BLaER1 (cell line): ENCODE results near the gene ABHD12.

Source experiments
- H3K27ac ChIP-seq: shearing (Covaris generic); formaldehyde crosslinking; 2 replicates; pipeline ENCODE4 v1.8.1; 2022
- H3K27me3 ChIP-seq: shearing (Covaris generic); formaldehyde crosslinking; 2 replicates; pipeline ENCODE4 v1.8.1; 2022
- H3K36me3 ChIP-seq: shearing (Covaris generic); formaldehyde crosslinking; 2 replicates; pipeline ENCODE4 v1.8.1; 2022
- H3K4me1 ChIP-seq: shearing (Covaris generic); formaldehyde crosslinking; 2 replicates; pipeline ENCODE4 v1.8.1; 2022
- H3K4me2 ChIP-seq: shearing (Covaris generic); formaldehyde crosslinking; 2 replicates; pipeline ENCODE4 v1.8.1; 2022
- H3K4me3 ChIP-seq: shearing (Covaris generic); formaldehyde crosslinking; 2 replicates; pipeline ENCODE4 v1.8.1; 2022
- H3K9ac ChIP-seq: shearing (Covaris generic); formaldehyde crosslinking; 2 replicates; pipeline ENCODE4 v1.8.1; 2022
- H3K9me3 ChIP-seq: shearing (Covaris generic); formaldehyde crosslinking; 2 replicates; pipeline ENCODE4 v1.8.1; 2022
- H4K20me1 ChIP-seq: shearing (Covaris generic); formaldehyde crosslinking; 2 replicates; pipeline ENCODE4 v1.8.1; 2022
- Cebpa-rat ChIP-seq: shearing (Covaris generic); IDR thresholded peaks from 2 replicates; pipeline ENCODE4 v1.8.1; 2022

Gene ABHD12

GRCh38 chr20:25310921-25311728 lies 79.5 kb downstream of the ABHD12 start:
- H3K4me1 ChIP-seq: peaks cover 48% of the 10 kb centered on the region
- H4K20me1 ChIP-seq: peaks cover 12% of the 10 kb centered on the region; the same call in 1 of the 2 replicates
- H3K9ac ChIP-seq: peak overlapping the region; percentile 67
- peak overlapping the region; percentile 80 for H3K4me2 ChIP-seq
- H3K36me3 ChIP-seq: peaks cover 60% of the 10 kb centered on the region
- peaks cover 3% of the 10 kb centered on the region; the same call in 1 of the 2 replicates for H3K9me3 ChIP-seq
- TF ChIP-seq Cebpa-rat: no peak
- no peaks in the 10 kb centered on the region for H3K27me3 ChIP-seq
- no peak overlapping the region for H3K4me3 ChIP-seq
- peak overlapping the region; percentile 68 for H3K27ac ChIP-seq

- peaks cover 3% of the 10 kb centered on the region; the same call in 1 of the 2 replicates for H3K9me3 ChIP-seq
- H3K4me2 ChIP-seq: peak overlapping the region; percentile 80
- TF ChIP-seq Cebpa-rat: no peak
- H3K36me3 ChIP-seq: peaks cover 53% of the 10 kb centered on the region
- H3K4me1 ChIP-seq: peaks cover 48% of the 10 kb centered on the region
- peaks cover 12% of the 10 kb centered on the region; the same call in 1 of the 2 replicates for H4K20me1 ChIP-seq
- peak overlapping the region; percentile 68 for H3K27ac ChIP-seq
- no peak overlapping the region for H3K4me3 ChIP-seq
- H3K27me3 ChIP-seq: no peaks in the 10 kb centered on the region
- peak overlapping the region; percentile 67 for H3K9ac ChIP-seq
Measured at GRCh38 chr20:25310268-25310920, 80.2 kb downstream of the ABHD12 start.

DNA sequence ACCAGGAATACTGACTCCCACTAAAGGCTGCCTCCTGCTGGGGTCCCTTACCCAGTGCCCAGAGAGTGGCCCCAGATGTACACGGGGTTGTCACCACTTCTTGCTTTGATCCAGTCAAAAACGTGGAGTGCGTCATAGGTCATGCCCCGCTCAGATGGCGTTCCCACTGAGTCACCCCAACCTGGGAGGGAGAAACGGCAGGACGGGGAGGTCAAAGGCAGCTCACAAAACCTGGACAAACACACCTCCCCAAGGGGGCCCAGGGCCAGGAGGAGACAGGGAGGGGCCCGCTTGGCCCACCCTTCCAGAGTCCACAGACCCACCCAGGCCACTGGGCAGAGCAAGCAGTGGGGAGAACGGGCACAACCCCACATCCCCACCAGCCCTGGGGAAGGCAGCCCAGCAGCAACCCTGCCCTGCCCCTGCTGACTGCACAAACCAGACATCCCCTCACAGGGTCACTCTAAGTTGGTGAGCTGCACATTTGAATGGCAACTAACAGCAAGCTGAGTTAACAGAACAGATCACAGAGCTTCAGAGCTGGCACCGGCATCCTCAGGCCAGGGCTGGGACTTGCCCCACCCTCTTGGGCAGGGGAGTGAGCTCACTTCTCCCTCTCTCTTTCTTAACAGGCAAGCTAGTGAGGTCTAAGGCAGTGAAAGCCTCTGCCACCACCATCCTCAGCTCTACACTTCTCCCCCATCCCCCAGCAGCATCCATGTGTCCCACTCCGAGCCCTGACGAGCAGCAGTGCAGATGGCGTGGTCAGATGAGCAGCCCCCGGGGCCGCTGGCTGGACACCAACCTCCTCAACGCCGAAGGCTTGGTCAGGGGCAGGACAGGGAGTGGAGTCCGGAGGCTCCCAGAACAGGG lies 81.0 kb downstream of the ABHD12 start:
- Histone ChIP-seq H3K9me3 (peaks cover 3% of the 10 kb centered on the region; the same call in 1 of the 2 replicates), H4K20me1 (peaks cover 12% of the 10 kb centered on the region; the same call in 1 of the 2 replicates), H3K4me3 (no peak overlapping the region), H3K27ac (peak overlapping the region; percentile 68), H3K4me2 (peak overlapping the region; percentile 80), H3K9ac (peak overlapping the region; percentile 67; the same call in 1 of the 2 replicates), H3K4me1 (peaks cover 48% of the 10 kb centered on the region), H3K36me3 (peaks cover 51% of the 10 kb centered on the region), H3K27me3 (no peaks in the 10 kb centered on the region)
- TF ChIP-seq Cebpa-rat: no peak

DNA sequence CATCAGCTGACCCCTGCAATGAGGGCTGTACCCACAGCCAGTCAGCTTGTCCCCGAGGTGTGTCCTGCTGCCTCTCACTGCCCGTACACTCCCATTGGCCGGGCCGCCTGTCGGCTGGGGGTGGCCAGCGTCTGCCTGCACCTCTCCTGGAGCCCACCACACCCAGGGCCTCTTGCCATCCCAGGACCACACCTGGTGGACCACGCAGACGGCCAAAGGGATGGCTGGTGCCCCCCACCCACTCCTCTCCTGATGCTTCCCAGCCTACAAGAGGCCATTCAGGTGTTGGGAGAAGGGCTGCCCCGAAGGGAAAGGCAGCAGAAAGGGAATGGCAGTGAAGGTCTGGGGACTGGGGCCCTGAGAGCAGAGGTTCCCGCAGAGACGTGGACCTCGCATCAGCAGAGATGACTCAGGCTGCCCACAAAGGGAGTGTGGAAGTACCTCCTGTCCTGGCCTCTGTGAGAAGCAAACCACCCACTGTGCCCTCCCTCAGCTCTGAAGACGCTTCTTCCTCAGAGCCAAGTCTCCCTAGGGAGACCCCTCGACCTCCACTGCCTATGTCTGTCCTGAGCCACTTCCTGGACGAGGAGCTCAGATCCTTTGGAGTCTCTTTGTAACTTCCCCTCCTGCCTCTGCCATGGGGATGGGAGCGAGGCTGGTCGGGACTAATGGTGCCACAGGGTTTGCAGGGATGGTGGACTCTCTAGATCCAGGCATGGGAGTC lies 81.8 kb downstream of the ABHD12 start:
- Histone ChIP-seq H3K9me3 (peaks cover 3% of the 10 kb centered on the region; the same call in 1 of the 2 replicates), H3K4me3 (no peak overlapping the region), H3K9ac (peak overlapping the region; percentile 54; the same call in 1 of the 2 replicates), H3K27ac (peak overlapping the region; percentile 68), H4K20me1 (peaks cover 12% of the 10 kb centered on the region; the same call in 1 of the 2 replicates), H3K4me1 (peaks cover 47% of the 10 kb centered on the region), H3K27me3 (no peaks in the 10 kb centered on the region), H3K4me2 (peak overlapping the region; percentile 80), H3K36me3 (peaks cover 51% of the 10 kb centered on the region)
- TF ChIP-seq Cebpa-rat: no peak

DNA sequence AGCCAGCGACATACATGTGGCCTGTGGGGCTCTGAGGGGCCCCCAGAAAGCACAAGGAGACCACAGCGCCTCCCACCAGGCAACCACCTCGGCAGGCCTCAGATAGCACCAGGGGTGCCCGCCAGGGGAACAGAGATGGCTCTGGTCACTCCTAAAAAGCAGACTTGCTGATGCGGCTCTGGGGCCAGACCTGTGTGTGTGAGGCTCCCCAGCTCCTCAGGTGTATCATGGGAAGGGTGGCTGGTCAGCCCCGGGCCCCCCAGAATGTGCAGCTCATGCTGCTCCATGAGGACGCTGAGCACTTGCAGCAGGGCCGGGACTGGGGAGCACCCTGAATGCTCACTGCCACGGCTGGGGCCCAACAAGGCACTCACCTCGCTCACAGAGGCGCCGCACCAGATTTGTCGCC lies 82.5 kb downstream of the ABHD12 start:
- Histone ChIP-seq H3K4me1 (peaks cover 44% of the 10 kb centered on the region), H3K27me3 (no peaks in the 10 kb centered on the region), H3K9me3 (peaks cover 3% of the 10 kb centered on the region; the same call in 1 of the 2 replicates), H3K36me3 (peaks cover 53% of the 10 kb centered on the region), H3K9ac (0 out of 2 replicates have a peak overlapping the region, but pooled peaks have one; percentile 54), H3K27ac (peak overlapping the region; percentile 68), H3K4me2 (peak overlapping the region; percentile 80), H3K4me3 (no peak overlapping the region), H4K20me1 (peaks cover 12% of the 10 kb centered on the region; the same call in 1 of the 2 replicates)
- no peak for TF ChIP-seq Cebpa-rat

DNA sequence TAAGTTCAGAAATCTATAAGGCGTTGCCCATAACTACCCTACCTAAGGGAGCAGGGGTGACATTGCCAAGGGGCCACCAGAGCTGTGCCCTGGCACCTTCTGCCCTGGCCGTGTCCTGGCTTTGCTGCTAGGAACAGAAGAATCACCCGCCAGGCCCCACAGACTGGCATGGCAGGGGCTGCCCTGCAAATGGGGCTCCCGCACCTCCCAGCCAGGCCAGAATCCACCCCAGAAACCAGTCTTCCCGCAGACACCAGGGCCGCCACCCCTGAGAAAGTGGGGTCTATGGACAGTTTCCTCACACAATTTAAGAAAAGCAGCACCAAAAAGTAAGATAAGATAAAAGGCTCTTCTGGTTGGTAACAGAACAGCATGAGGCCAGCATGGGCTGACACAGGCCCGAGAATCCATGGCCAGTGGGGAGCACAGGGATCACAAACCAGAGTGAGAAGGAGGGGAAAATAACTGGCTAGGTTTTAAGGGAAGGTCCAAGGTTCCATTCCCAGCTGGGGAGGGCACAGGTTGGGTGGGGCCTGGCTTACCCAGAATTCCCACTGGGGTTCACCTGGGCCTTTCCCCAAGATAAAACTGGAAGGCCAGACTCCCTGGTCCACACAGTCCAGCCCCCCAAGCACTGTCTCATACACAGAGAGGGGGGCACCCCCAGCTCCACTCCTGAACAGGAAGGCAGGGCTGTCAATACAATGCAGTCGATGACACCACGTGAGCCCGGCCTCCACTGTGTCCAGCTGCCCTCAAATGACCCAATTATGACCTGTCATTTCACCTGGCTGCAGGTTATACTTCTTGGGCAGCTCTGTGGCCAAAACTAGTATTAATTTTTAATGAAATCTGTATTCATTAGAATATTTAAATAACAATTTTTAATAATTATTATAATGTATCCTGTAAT lies 83.4 kb downstream of the ABHD12 start:
- TF ChIP-seq Cebpa-rat: no peak
- Histone ChIP-seq H3K4me2 (no peak overlapping the region), H3K9ac (no peak overlapping the region), H3K9me3 (no peaks in the 10 kb centered on the region), H3K36me3 (peaks cover 60% of the 10 kb centered on the region), H4K20me1 (peaks cover 12% of the 10 kb centered on the region; the same call in 1 of the 2 replicates), H3K4me3 (no peak overlapping the region), H3K27me3 (no peaks in the 10 kb centered on the region), H3K4me1 (peaks cover 44% of the 10 kb centered on the region), H3K27ac (no peak overlapping the region)

DNA sequence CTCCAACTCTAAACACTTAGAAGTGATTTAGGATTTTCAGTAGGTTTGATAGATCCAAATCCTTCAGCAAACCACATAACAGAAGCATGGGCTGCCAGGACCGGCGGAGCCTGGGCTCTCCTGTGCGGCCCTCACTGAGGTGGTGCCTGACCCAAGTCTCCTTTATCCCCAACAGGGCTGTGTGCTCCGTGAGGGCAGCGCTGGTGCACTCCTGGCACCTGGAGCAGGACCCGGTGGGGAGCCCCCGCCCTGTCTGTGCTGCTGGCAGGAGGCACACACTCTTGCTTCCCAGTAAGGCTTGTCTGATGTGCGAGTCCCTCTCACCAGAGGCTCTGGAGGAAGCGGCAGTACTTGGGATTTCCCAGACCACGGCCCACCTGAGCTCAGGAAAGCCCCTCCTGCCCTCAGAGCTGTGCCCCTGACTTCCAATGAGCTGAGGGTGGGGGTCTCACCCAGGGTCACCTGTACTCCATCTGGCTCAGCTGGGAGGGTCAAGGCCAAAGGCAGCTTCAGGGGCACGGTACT lies 86.5 kb downstream of the ABHD12 start:
- Histone ChIP-seq H3K4me1 (peaks cover 16% of the 10 kb centered on the region), H3K36me3 (peaks cover 84% of the 10 kb centered on the region), H3K27me3 (no peaks in the 10 kb centered on the region), H3K27ac (no peak overlapping the region), H3K9ac (no peak overlapping the region), H3K4me2 (no peak overlapping the region), H3K4me3 (no peak overlapping the region), H3K9me3 (no peaks in the 10 kb centered on the region), H4K20me1 (peaks cover under 1% of the 10 kb centered on the region; the same call in 1 of the 2 replicates)
- TF ChIP-seq Cebpa-rat: no peak
